NCI-H1694 treated with DMSO at 0.1 percent for 48 hours (cell line): Measurements from ENCODE around the gene TTC4.
"Not testable (repeated sequence)": the region's sequence is repeated elsewhere in the genome, so short reads cannot be mapped to it uniquely, and the experiment has no call there.

Source experiments
- DNase-seq: peaks from one replicate; lab custom pipeline; 2025; lab: John Stamatoyannopoulos, UW

TTC4 gene

GRCh38 chr1:54750596-54750995, 34.9 kb downstream of the TTC4 start:
- no peak for DNase-seq

GRCh38 chr1:54751426-54751825, 35.8 kb downstream of the TTC4 start:
- DNase-seq = no peak

GRCh38 chr1:54754045-54754444, 38.4 kb downstream of the TTC4 start:
- no peak for DNase-seq

- DNase-seq = no peak
Measured at GRCh38 chr1:54754486-54755285, 39.0 kb downstream of the TTC4 start.

GRCh38 chr1:54757833-54758232, 42.2 kb downstream of the TTC4 start:
- DNase-seq = no peak

- DNase-seq = no peak
Measured at GRCh38 chr1:54758678-54759348, 43.2 kb downstream of the TTC4 start.

- DNase-seq = no peak
Measured at GRCh38 chr1:54763816-54764132, 48.1 kb downstream of the TTC4 start.

- peak; percentile 100 for DNase-seq
Measured at GRCh38 chr1:54764133-54764921, 48.7 kb downstream of the TTC4 start, which contains the start of gene PARS2. Gene PARS2 (minus strand): TSS chr1:54764523. CDS start chr1:54759161, 5,362 bp downstream.

- DNase-seq = no peak
Measured at GRCh38 chr1:54764922-54765561, 49.4 kb downstream of the TTC4 start.

- no peak for DNase-seq
Measured at GRCh38 chr1:54766726-54767125, 51.1 kb downstream of the TTC4 start.

- DNase-seq = no peak
Measured at GRCh38 chr1:54767526-54767925, 51.9 kb downstream of the TTC4 start.

GRCh38 chr1:54768093-54768492, 52.4 kb downstream of the TTC4 start:
- no peak for DNase-seq

GRCh38 chr1:54772951-54773350, 57.3 kb downstream of the TTC4 start:
- no peak for DNase-seq

- no peak for DNase-seq
Measured at GRCh38 chr1:54774820-54775498, 59.3 kb downstream of the TTC4 start.

GRCh38 chr1:54775828-54776721, 60.4 kb downstream of the TTC4 start:
- not testable (repeated sequence) for DNase-seq

GRCh38 chr1:54777011-54777410, 61.4 kb downstream of the TTC4 start:
- no peak for DNase-seq

GRCh38 chr1:54777431-54777830, 61.8 kb downstream of the TTC4 start:
- DNase-seq = no peak

GRCh38 chr1:54781023-54781723, 65.5 kb downstream of the TTC4 start:
- DNase-seq = no peak

GRCh38 chr1:54782156-54782555, 66.5 kb downstream of the TTC4 start:
- no peak for DNase-seq

GRCh38 chr1:54782588-54782987, 66.9 kb downstream of the TTC4 start:
- DNase-seq = no peak
